GM23338 (cell line): ENCODE results near the gene CHRNA3. TPM values are rescaled to one million over a fixed set of nuclear protein-coding genes. Genes with fewer than 3 reads are reported as not detected.

Experiments
- ATAC-seq: fragments of 200-7000 bp; cut with Tn5 transposase; 3 replicates; pipeline ENCODE4 v1.9.1; 2020
- DNase-seq: peaks from one replicate; pipeline ENCODE4 v3.0.0-alpha.2; 2015; ENCODE audit warnings: low spot score
- H2AFZ ChIP-seq: fragments of 200-600 bp; sonication (generic); 2 replicates; pipeline ENCODE4 v1.8.0; 2016; ENCODE audit warnings: antibody characterized with exemption, mild to moderate bottlenecking, moderate library complexity
- H3F3A ChIP-seq: fragments of 200-600 bp; sonication (generic); replicated peaks from 2 replicates; pipeline ENCODE4 v1.8.0; 2017; ENCODE audit warnings: antibody characterized with exemption, mixed run types, low read depth
- H3K27ac ChIP-seq: fragments of 200-600 bp; sonication (generic); 2 replicates; pipeline ENCODE4 v1.6.1; 2016; ENCODE audit warnings: low read depth
- H3K27me3 ChIP-seq: fragments of 200-600 bp; sonication (generic); 2 replicates; pipeline ENCODE4 v1.8.0; 2016; ENCODE audit warnings: mild to moderate bottlenecking, mixed run types, moderate library complexity; ENCODE audit not compliant: insufficient read depth
- H3K36me3 ChIP-seq: fragments of 200-600 bp; sonication (generic); 2 replicates; pipeline ENCODE4 v1.8.0; 2016; ENCODE audit warnings: mild to moderate bottlenecking; ENCODE audit not compliant: insufficient read depth
- H3K4me1 ChIP-seq: fragments of 200-600 bp; sonication (generic); 2 replicates; pipeline ENCODE4 v1.8.0; 2016; ENCODE audit warnings: mild to moderate bottlenecking, moderate library complexity; ENCODE audit not compliant: insufficient read depth
- H3K4me2 ChIP-seq: fragments of 200-600 bp; sonication (generic); 2 replicates; pipeline ENCODE4 v1.7.1; 2017; ENCODE audit warnings: mixed run types
- H3K4me3 ChIP-seq: fragments of 200-600 bp; sonication (generic); 2 replicates; pipeline ENCODE4 v1.6.1; 2016; ENCODE audit warnings: mixed run types
- H3K79me2 ChIP-seq: fragments of 200-600 bp; sonication (generic); replicated peaks from 2 replicates; pipeline ENCODE4 v1.8.0; 2017; ENCODE audit warnings: mild to moderate bottlenecking; ENCODE audit not compliant: insufficient read depth
- H3K9me2 ChIP-seq: fragments of 200-600 bp; sonication (generic); 2 replicates; pipeline ENCODE4 v1.8.0; 2017; ENCODE audit not compliant: insufficient read depth
- H4K20me1 ChIP-seq: fragments of 200-600 bp; sonication (generic); replicated peaks from 2 replicates; pipeline ENCODE4 v1.8.0; 2017; ENCODE audit warnings: mild to moderate bottlenecking; ENCODE audit not compliant: insufficient read depth
- H3K27ac Mint-ChIP-seq: 2 replicates; pipeline ENCODE4 v1.8.0; 2020; ENCODE audit warnings: inconsistent platforms, mild to moderate bottlenecking, moderate library complexity, mixed read lengths
- H3K27me3 Mint-ChIP-seq: 3 replicates; pipeline ENCODE4 v1.8.0; 2022; ENCODE audit warnings: low read depth, mild to moderate bottlenecking, moderate library complexity, mixed read lengths, inconsistent platforms; ENCODE audit not compliant: insufficient read depth, poor library complexity
- H3K36me3 Mint-ChIP-seq: 3 replicates; pipeline ENCODE4 v1.8.0; 2021; ENCODE audit warnings: low read depth, mild to moderate bottlenecking, inconsistent platforms, moderate library complexity, mixed read lengths
- H3K4me1 Mint-ChIP-seq: 3 replicates; pipeline ENCODE4 v1.8.0; 2020; ENCODE audit warnings: mild to moderate bottlenecking, inconsistent platforms, mixed read lengths
- H3K4me3 Mint-ChIP-seq: 3 replicates; pipeline ENCODE4 v1.8.0; 2021; ENCODE audit warnings: moderate library complexity, mild to moderate bottlenecking, inconsistent platforms, mixed read lengths
- H3K9me3 Mint-ChIP-seq: 3 replicates; pipeline ENCODE4 v1.8.0; 2020; ENCODE audit warnings: moderate library complexity, mild to moderate bottlenecking, inconsistent platforms, mixed read lengths
- CREB1 ChIP-seq: fragments of 250-450 bp; sonication (Bioruptor Pico); IDR thresholded peaks from 2 replicates; pipeline ENCODE4 v1.5.0; 2020; ENCODE audit warnings: low read depth, mild to moderate bottlenecking, moderate library complexity
- CTCF ChIP-seq, 2 experiments: fragments of 200-600 bp in 1 of 2; sonication (generic) in 1 of 2; conservative IDR thresholded peaks; 2 replicates each; pipeline versions ENCODE4 v1.5.1 to v1.6.1; 2016 to 2017; ENCODE audit warnings: antibody characterized with exemption in 2 of 2, low read depth in 2 of 2, mild to moderate bottlenecking in 2 of 2, moderate library complexity in 1 of 2
- ETS1 ChIP-seq: IDR thresholded peaks from 2 replicates; pipeline ENCODE4 v1.6.1; 2016; ENCODE audit warnings: antibody characterized with exemption
- EZH2 ChIP-seq: fragments of 200-600 bp; sonication (generic); IDR thresholded peaks from one replicate; pipeline ENCODE4 v1.8.0; 2017; ENCODE audit warnings: antibody characterized with exemption, mild to moderate bottlenecking, low read depth; ENCODE audit not compliant: unreplicated experiment
- EZH2phosphoT487 ChIP-seq: fragments of 200-600 bp; sonication (generic); IDR thresholded peaks from one replicate; pipeline ENCODE4 v1.8.1; 2018; ENCODE audit warnings: antibody characterized with exemption; ENCODE audit not compliant: unreplicated experiment
- JUNB ChIP-seq: IDR thresholded peaks from one replicate; pipeline ENCODE4 v1.6.1; 2016; ENCODE audit warnings: antibody characterized with exemption; ENCODE audit not compliant: unreplicated experiment
- NANOG ChIP-seq: IDR thresholded peaks from 2 replicates; pipeline ENCODE4 v1.6.1; 2016; ENCODE audit warnings: antibody characterized with exemption, borderline replicate concordance
- POLR2AphosphoS5 ChIP-seq: IDR thresholded peaks from 2 replicates; pipeline ENCODE4 v1.6.1; 2016; ENCODE audit warnings: antibody characterized with exemption, low read depth
- REST ChIP-seq: IDR thresholded peaks from one replicate; pipeline ENCODE4 v1.6.1; 2018; ENCODE audit warnings: antibody characterized with exemption; ENCODE audit not compliant: unreplicated experiment
- STAT1 ChIP-seq: IDR thresholded peaks from one replicate; pipeline ENCODE4 v1.6.1; 2016; ENCODE audit warnings: antibody characterized with exemption; ENCODE audit not compliant: unreplicated experiment
- ZNF114 ChIP-seq: fragments of 250-450 bp; sonication (Bioruptor Pico); IDR thresholded peaks from 2 replicates; pipeline ENCODE4 v1.5.0; 2020; ENCODE audit warnings: mild to moderate bottlenecking, moderate library complexity
- ZNF331 ChIP-seq: fragments of 250-450 bp; sonication (Bioruptor Pico); IDR thresholded peaks from 2 replicates; pipeline ENCODE4 v1.5.0; 2020; ENCODE audit warnings: low read depth, mild to moderate bottlenecking, moderate library complexity
- ZNF462 ChIP-seq: fragments of 250-450 bp; sonication (Bioruptor Pico); IDR thresholded peaks from 2 replicates; pipeline ENCODE4 v1.5.0; 2020; ENCODE audit warnings: mild to moderate bottlenecking, moderate library complexity
- polyA plus RNA-seq: library from polyadenylated mRNA; unstranded; fragments of >200 nt; fragmentation: Nextera tagmentation; extraction: Ambion mirVana; gene quantifications from 2 replicates; pipeline ENCODE4 v1.2.1, GENCODE V29; 2016
- total RNA-seq: library from RNA; depleted of rRNA; stranded (reverse); fragments of >200 nt; shearing (Covaris generic); gene quantifications from 2 replicates; pipeline ENCODE4 v1.2.3, GENCODE V29; 2014

Gene CHRNA3
- total and polyA plus RNA-seq, 2 experiments from 2014 or later, result 2.9 to 3.5 TPM

GRCh38 chr15:78604420-78604819 is 16.4 kb downstream of the CHRNA3 start:
- H3K79me2 ChIP-seq, result no peaks in the 10 kb centered on the region
- no peak overlapping the region for H3K4me2 ChIP-seq
- Mint-ChIP-seq H3K27me3 (peaks cover 12% of the 10 kb centered on the region), H3K27ac (no peak overlapping the region), H3K4me3 (no peak overlapping the region), H3K36me3 (peaks cover 69% of the 10 kb centered on the region), H3K9me3 (peaks cover 60% of the 10 kb centered on the region), H3K4me1 (no peaks in the 10 kb centered on the region)
- DNase-seq (no peak), ATAC-seq (no peak)
- no peaks in the 10 kb centered on the region for H3K27me3 ChIP-seq
- no peaks in the 10 kb centered on the region for H3K4me1 ChIP-seq
- H2AFZ ChIP-seq, result no peak overlapping the region
- H4K20me1 ChIP-seq, result no peaks in the 10 kb centered on the region
- H3K27ac ChIP-seq, result no peak overlapping the region
- H3K4me3 ChIP-seq, result no peak overlapping the region
- H3K36me3 ChIP-seq, result no peaks in the 10 kb centered on the region
- no peaks in the 10 kb centered on the region for H3K9me2 ChIP-seq
- no peaks in the 10 kb centered on the region for H3F3A ChIP-seq
- TF ChIP-seq CREB1 (CRISPR knock-in tag) (no peak), REST (no peak), POLR2AphosphoS5 (no peak), ETS1 (no peak), EZH2phosphoT487 (no peak), NANOG (no peak), ZNF114 (no peak), EZH2 (no peak), ZNF462 (CRISPR knock-in tag) (no peak), ZNF331 (no peak), CTCF (conservative IDR thresholded peaks at IDR 0.05; ENCODE audit: low read depth in 2 of 2) (no peak), JUNB (no peak), STAT1 (no peak)
